ENCODE results near the gene TAF1. TPM values are rescaled to one million over a fixed set of nuclear protein-coding genes. Genes with fewer than 3 reads are reported as not detected.
"Not testable (repeated sequence)": the region's sequence is repeated elsewhere in the genome, so short reads cannot be mapped to it uniquely, and the experiment has no call there.

The TAF1 gene
- polyA plus RNA-seq, 1 donor from 2014 or later = 10.1 TPM

- Mint-ChIP-seq H3K27me3 (no peaks in the 10 kb centered on the region), H3K27ac (no peak overlapping the region), H3K4me3 (no peak overlapping the region), H3K9me3 (no peaks in the 10 kb centered on the region), H3K4me1 (no peaks in the 10 kb centered on the region), H3K36me3 (peaks cover 2% of the 10 kb centered on the region)
Observed at GRCh38 chrX:71458866-71459265, 92.7 kb downstream of the TAF1 start.

- Mint-ChIP-seq H3K27me3 (peaks cover 2% of the 10 kb centered on the region), H3K36me3 (no peaks in the 10 kb centered on the region), H3K4me1 (no peaks in the 10 kb centered on the region), H3K27ac (no peak overlapping the region), H3K4me3 (no peak overlapping the region), H3K9me3 (no peaks in the 10 kb centered on the region)
Observed at GRCh38 chrX:71464968-71465367, 98.8 kb downstream of the TAF1 start.

DNA sequence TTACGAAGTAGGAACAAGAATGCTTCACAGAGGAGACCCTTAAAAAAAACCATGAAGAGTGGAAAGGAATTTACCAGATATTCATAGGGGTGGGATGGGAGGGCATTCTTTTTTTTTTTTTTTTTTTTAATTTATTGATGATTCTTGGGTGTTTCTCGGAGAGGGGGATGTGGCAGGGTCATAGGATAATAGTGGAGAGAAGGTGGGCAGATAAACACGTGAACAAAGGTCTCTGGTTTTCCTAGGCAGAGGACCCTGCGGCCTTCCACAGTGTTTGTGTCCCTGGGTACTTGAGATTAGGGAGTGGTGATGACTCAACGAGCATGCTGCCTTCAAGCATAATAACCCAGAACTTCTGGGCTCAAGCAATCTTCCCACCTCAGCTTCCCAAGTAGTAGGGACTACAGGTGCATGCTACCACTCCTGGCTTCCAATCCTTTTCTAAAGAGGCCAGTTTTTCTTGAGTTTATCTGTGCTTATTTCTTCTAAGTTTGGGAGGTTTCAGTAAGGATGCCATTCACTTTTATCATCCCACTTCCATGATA, 100.9 kb downstream of the TAF1 start:
- no peaks in the 10 kb centered on the region for H3K4me1 Mint-ChIP-seq
- H3K36me3 Mint-ChIP-seq = no peaks in the 10 kb centered on the region
- H3K9me3 Mint-ChIP-seq = no peaks in the 10 kb centered on the region
- peaks cover 2% of the 10 kb centered on the region for H3K27me3 Mint-ChIP-seq
- H3K4me3 Mint-ChIP-seq = no peak overlapping the region
- no peak overlapping the region for H3K27ac Mint-ChIP-seq

GRCh38 chrX:71475785-71476540, 109.8 kb downstream of the TAF1 start:
- H3K27ac Mint-ChIP-seq = no peak overlapping the region
- H3K4me3 Mint-ChIP-seq = no peak overlapping the region
- H3K27me3 Mint-ChIP-seq = no peaks in the 10 kb centered on the region
- peaks cover 2% of the 10 kb centered on the region for H3K36me3 Mint-ChIP-seq
- no peaks in the 10 kb centered on the region for H3K4me1 Mint-ChIP-seq
- H3K9me3 Mint-ChIP-seq = no peaks in the 10 kb centered on the region

- peaks cover 2% of the 10 kb centered on the region for H3K36me3 Mint-ChIP-seq
- H3K27me3 Mint-ChIP-seq = no peaks in the 10 kb centered on the region
- H3K9me3 Mint-ChIP-seq = no peaks in the 10 kb centered on the region
- H3K4me3 Mint-ChIP-seq = no peak overlapping the region
- H3K27ac Mint-ChIP-seq = no peak overlapping the region
- H3K4me1 Mint-ChIP-seq = peaks cover 4 to 8% (median 4%) of the 10 kb centered on the region in 3 donors
Observed at GRCh38 chrX:71482228-71482958, 116.2 kb downstream of the TAF1 start.

DNA sequence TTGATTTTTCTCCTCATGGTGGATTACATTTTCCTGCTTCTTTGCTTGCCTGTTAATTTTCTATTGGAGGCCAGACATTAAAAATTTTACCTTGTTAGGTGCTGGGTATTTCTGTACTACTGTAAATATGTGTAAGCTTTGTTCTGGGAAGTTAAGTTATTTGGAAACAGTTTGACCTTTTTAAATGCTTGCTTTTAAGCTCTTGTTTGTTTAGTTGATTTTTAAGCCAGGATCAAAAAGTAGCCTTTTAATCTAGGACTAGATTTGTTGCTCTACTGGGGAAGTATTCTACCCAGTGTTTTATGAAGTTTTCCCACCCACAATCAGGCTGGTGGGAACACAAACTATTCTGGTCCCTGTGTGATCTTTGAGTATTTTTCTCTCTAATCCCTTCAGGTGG, 121.7 kb downstream of the TAF1 start:
- no peak overlapping the region for H3K4me3 Mint-ChIP-seq
- H3K27me3 Mint-ChIP-seq = no peaks in the 10 kb centered on the region
- peaks cover 3 to 6% (median 5%) of the 10 kb centered on the region in 3 donors for H3K4me1 Mint-ChIP-seq
- H3K27ac Mint-ChIP-seq = no peak overlapping the region
- no peaks in the 10 kb centered on the region for H3K9me3 Mint-ChIP-seq
- no peaks in the 10 kb centered on the region for H3K36me3 Mint-ChIP-seq

- peaks cover 0 to under 1% (median 0%) of the 10 kb centered on the region in 3 donors for H3K9me3 Mint-ChIP-seq
- H3K27ac Mint-ChIP-seq = no peak overlapping the region
- no peak overlapping the region for H3K4me3 Mint-ChIP-seq
- peaks cover 6 to 8% (median 6%) of the 10 kb centered on the region in 3 donors for H3K4me1 Mint-ChIP-seq
- H3K27me3 Mint-ChIP-seq = no peaks in the 10 kb centered on the region
- no peaks in the 10 kb centered on the region for H3K36me3 Mint-ChIP-seq
Observed at GRCh38 chrX:71489540-71489939, 123.4 kb downstream of the TAF1 start.

DNA sequence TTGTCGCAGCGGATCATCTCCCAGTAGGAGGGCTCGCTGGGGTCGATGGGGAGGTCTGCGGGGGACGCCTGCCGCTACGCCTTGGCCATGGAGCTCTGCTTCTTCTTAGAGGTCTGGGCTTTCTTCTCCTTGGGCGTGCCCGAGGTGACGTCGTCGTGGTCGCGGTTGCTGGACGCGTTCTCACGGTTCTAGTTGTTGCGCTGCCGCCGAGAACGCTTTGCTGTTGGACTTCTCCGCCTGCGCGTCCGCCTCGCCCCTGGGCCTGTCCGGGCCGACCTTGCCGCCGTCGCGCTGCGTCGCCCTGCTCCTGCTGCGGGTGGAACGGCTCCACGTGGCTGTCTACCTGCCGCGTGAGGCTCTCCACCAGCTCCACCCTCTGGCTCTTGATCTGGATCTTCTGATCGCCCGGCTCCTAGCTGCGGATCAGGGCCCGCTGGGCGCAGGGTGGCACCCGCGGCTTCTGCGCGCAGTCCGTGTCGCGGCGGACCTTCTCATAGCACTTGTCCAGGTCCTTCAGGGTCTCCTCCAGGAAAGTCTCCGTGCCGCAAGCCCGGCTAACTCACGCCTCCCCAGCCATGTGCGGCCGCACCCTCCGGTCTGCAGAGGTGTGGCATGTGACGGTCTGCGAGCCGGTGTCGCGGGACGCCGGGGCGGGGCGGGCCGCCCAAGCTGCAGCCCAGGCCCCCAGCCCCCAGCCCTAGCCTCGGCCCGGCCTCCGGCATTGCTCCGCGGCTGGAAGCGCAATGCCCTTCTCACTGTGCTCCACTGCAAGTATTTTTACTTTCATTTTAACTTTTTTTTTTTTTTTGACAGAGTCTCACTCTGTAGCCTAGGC, 126.3 kb downstream of the TAF1 start:
- peaks cover 0 to 1% (median 0%) of the 10 kb centered on the region in 3 donors for H3K9me3 Mint-ChIP-seq
- peaks cover 2 to 8% (median 6%) of the 10 kb centered on the region in 3 donors for H3K4me1 Mint-ChIP-seq
- no peaks in the 10 kb centered on the region for H3K27me3 Mint-ChIP-seq
- H3K27ac Mint-ChIP-seq = peak overlapping the region in 1 of 3 donors; percentile 5
- H3K4me3 Mint-ChIP-seq = peak overlapping the region; percentile 77 to 92 (median 87)
- H3K36me3 Mint-ChIP-seq = no peaks in the 10 kb centered on the region

GRCh38 chrX:71493111-71493613, 127.0 kb downstream of the TAF1 start:
- Mint-ChIP-seq H3K9me3 (peaks cover 0 to 1% (median 0%) of the 10 kb centered on the region in 3 donors), H3K36me3 (no peaks in the 10 kb centered on the region), H3K4me1 (peaks cover 2 to 8% (median 6%) of the 10 kb centered on the region in 3 donors), H3K27me3 (no peaks in the 10 kb centered on the region), H3K4me3 (peak overlapping the region; percentile 77 to 88 (median 83)), H3K27ac (no peak overlapping the region)

GRCh38 chrX:71495979-71496378, 129.8 kb downstream of the TAF1 start:
- not testable (repeated sequence) for H3K9me3 Mint-ChIP-seq, H3K36me3 Mint-ChIP-seq, H3K4me3 Mint-ChIP-seq, H3K4me1 Mint-ChIP-seq, H3K27me3 Mint-ChIP-seq
- H3K27ac Mint-ChIP-seq = peak overlapping the region in 1 of 3 donors; percentile 18

DNA sequence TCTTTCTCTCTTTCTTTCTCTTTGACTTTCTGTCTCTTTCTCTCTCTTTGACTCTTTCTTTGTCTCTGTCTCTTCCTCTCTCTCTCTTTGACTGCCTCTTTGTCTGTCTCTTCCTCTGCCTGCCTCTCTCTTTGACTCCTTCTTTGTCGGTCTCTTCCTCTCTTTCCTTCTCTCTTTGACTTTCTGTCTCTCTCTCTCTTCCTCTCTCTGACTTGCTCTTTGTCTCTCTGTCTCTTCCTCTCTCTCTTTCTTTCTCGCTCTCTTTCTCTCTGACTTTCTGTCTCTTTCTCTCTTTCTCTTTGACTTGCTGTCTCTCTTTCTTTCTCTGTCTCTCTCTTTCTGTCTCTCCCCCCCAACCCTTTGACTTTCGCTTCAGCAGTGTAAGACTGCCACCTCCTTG, 130.3 kb downstream of the TAF1 start:
- Mint-ChIP-seq H3K4me1 (peaks cover 0 to 8% (median 6%) of the 10 kb centered on the region in 3 donors), H3K4me3 (no peak overlapping the region), H3K27ac (no peak overlapping the region), H3K9me3 (peaks cover 0 to 2% (median 1%) of the 10 kb centered on the region in 3 donors), H3K36me3 (no peaks in the 10 kb centered on the region), H3K27me3 (no peaks in the 10 kb centered on the region)

- H3K9me3 Mint-ChIP-seq, H3K4me1 Mint-ChIP-seq, H3K4me3 Mint-ChIP-seq, H3K27ac Mint-ChIP-seq, H3K27me3 Mint-ChIP-seq, H3K36me3 Mint-ChIP-seq: not testable (repeated sequence)
Observed at GRCh38 chrX:71502080-71502479, 135.9 kb downstream of the TAF1 start.

GRCh38 chrX:71504346-71504745, 138.2 kb downstream of the TAF1 start:
- Mint-ChIP-seq H3K27ac (no peak overlapping the region), H3K9me3 (peaks cover 0 to 2% (median 0%) of the 10 kb centered on the region in 3 donors), H3K4me1 (peaks cover 0 to 1% (median 0%) of the 10 kb centered on the region in 3 donors), H3K4me3 (no peak overlapping the region), H3K36me3 (no peaks in the 10 kb centered on the region), H3K27me3 (no peaks in the 10 kb centered on the region)

DNA sequence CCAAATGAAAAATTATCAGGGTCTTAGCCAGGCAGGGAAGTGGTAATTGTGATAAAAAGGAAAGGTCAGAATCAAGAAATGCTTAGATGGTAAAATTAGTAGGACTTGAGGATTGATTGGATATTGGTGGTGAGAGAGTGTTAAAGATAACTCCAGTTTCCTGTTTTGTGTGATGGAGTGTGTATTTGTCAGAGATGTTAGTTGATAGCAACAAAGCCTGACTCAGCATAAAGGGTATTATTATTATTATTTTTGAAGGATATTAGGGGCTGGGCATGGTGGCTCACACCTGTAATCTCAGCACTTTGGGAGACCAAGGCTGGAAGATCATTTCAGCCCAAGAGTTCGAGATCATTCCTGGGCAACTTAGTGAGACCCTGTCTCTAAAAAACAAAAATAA, 143.1 kb downstream of the TAF1 start:
- Mint-ChIP-seq H3K4me1 (peaks cover 0 to 3% (median 0%) of the 10 kb centered on the region in 3 donors), H3K36me3 (peaks cover 2% of the 10 kb centered on the region), H3K9me3 (peaks cover 0 to 3% (median 0%) of the 10 kb centered on the region in 3 donors), H3K4me3 (no peak overlapping the region), H3K27ac (no peak overlapping the region), H3K27me3 (no peaks in the 10 kb centered on the region)

All from IgD-negative memory B cell (primary cell).